SK-N-SH (cell line): ENCODE data around the gene RASAL3. TPM values are rescaled to one million over a fixed set of nuclear protein-coding genes. Genes with fewer than 3 reads are reported as not detected.
A peak's percentile ranks its signal among the peaks of the same experiment; 100 is the strongest.

Experiments
- CTCF ChIA-PET: fragments of 300-600, 350-600 bp; formaldehyde crosslinking; extraction: SDS; loops from one replicate; lab custom pipeline; 2021; lab: Yijun Ruan, JAX
- POLR2A ChIA-PET: fragments of 350-600 bp; sonication (Branson Sonifier 250); formaldehyde crosslinking; extraction: SDS; loops from one replicate; lab custom pipeline; 2020; ENCODE audit warnings: antibody characterized with exemption, inconsistent platforms; lab: Yijun Ruan, JAX
- DNase-seq: peaks from one replicate; pipeline ENCODE4 v3.0.0; 2012
- H2AFZ ChIP-seq: fragments of 200-600 bp; sonication (generic); 2 replicates; pipeline ENCODE4 v1.8.1; 2016; ENCODE audit warnings: antibody characterized with exemption, mild to moderate bottlenecking, low read depth
- H3F3A ChIP-seq: fragments of 200-600 bp; sonication (generic); replicated peaks from 2 replicates; pipeline ENCODE3; 2016; ENCODE audit warnings: antibody characterized with exemption, mild to moderate bottlenecking; ENCODE audit not compliant: insufficient read depth
- H3K27ac ChIP-seq, 2 experiments: fragments of 200-500 bp in 1 of 2; fragments of 200-600 bp in 1 of 2; sonication (Bioruptor generic) in 1 of 2; sonication (generic), shearing (Covaris generic) in 1 of 2; 2 replicates each; pipeline versions ENCODE4 v1.5.1 to v1.6.1; 2014 to 2016; ENCODE audit warnings: low read depth in 2 of 2, inconsistent platforms in 1 of 2, low read length in 1 of 2, mild to moderate bottlenecking in 1 of 2, mixed read lengths in 1 of 2
- H3K27me3 ChIP-seq: fragments of 200-600 bp; sonication (generic), shearing (Covaris generic); 2 replicates; pipeline ENCODE4 v1.6.1; 2016; ENCODE audit warnings: mixed run types; ENCODE audit not compliant: insufficient read depth
- H3K36me3 ChIP-seq, 2 experiments: fragments of 200-500 bp in 1 of 2; fragments of 200-600 bp in 1 of 2; sonication (Bioruptor generic) in 1 of 2; sonication (generic) in 1 of 2; replicated peaks in 1 of 2; 2 replicates each; pipeline versions ENCODE3 to v1.5.1; 2014 to 2016; ENCODE audit warnings: low read length in 1 of 2, mild to moderate bottlenecking in 1 of 2; ENCODE audit not compliant: insufficient read depth in 2 of 2, control insufficient read depth in 1 of 2
- H3K4me1 ChIP-seq, 2 experiments: fragments of 200-500 bp in 1 of 2; fragments of 200-600 bp in 1 of 2; sonication (Bioruptor generic) in 1 of 2; sonication (generic), shearing (Covaris generic) in 1 of 2; 2 replicates each; pipeline versions ENCODE4 v1.5.1 to v1.6.1; 2014 to 2016; ENCODE audit warnings: low read depth in 1 of 2, low read length in 1 of 2, mixed run types in 1 of 2; ENCODE audit not compliant: insufficient read depth in 2 of 2, control insufficient read depth in 1 of 2
- H3K4me2 ChIP-seq: fragments of 200-600 bp; sonication (generic), shearing (Covaris generic); 2 replicates; pipeline ENCODE4 v1.6.1; 2017; ENCODE audit warnings: mixed run types
- H3K4me3 ChIP-seq, 2 experiments: fragments of 200-500 bp in 1 of 2; fragments of 200-600 bp in 1 of 2; sonication (Bioruptor generic) in 1 of 2; sonication (generic), shearing (Covaris generic) in 1 of 2; 2 replicates each; pipeline versions ENCODE4 v1.5.1 to v1.8.1; 2014 to 2016; ENCODE audit warnings: low read depth in 2 of 2, inconsistent platforms in 1 of 2, low read length in 1 of 2, mild to moderate bottlenecking in 1 of 2, mixed read lengths in 1 of 2, moderate library complexity in 1 of 2
- H3K79me2 ChIP-seq: fragments of 200-600 bp; sonication (generic); 2 replicates; pipeline ENCODE4 v1.8.1; 2017; ENCODE audit warnings: mild to moderate bottlenecking; ENCODE audit not compliant: insufficient read depth
- H3K9ac ChIP-seq: fragments of 200-600 bp; sonication (generic); 2 replicates; pipeline ENCODE4 v1.6.1; 2017; ENCODE audit warnings: mixed run types
- H3K9me2 ChIP-seq: fragments of 200-600 bp; sonication (generic); 2 replicates; pipeline ENCODE4 v1.6.1; 2017; ENCODE audit warnings: mixed run types
- H3K9me3 ChIP-seq: fragments of 200-600 bp; sonication (generic); 2 replicates; pipeline ENCODE4 v1.6.1; 2017; ENCODE audit warnings: mixed run types, mild to moderate bottlenecking, moderate library complexity
- H4K20me1 ChIP-seq: fragments of 200-600 bp; sonication (generic); 2 replicates; pipeline ENCODE4 v1.6.1; 2017; ENCODE audit warnings: mild to moderate bottlenecking, mixed run types; ENCODE audit not compliant: insufficient read depth
- CTCF ChIP-seq: fragments of 200-600 bp; sonication (generic); IDR thresholded peaks from 2 replicates; pipeline ENCODE4 v1.6.1; 2017; ENCODE audit warnings: antibody characterized with exemption, mild to moderate bottlenecking, moderate library complexity
- ELF1 ChIP-seq: IDR thresholded peaks from 2 replicates; pipeline ENCODE4 v1.4.0; 2012
- EZH2phosphoT487 ChIP-seq: fragments of 200-600 bp; sonication (generic); IDR thresholded peaks from 2 replicates; pipeline ENCODE4 v1.6.1; 2017; ENCODE audit warnings: low read depth, mixed run types, mild to moderate bottlenecking, antibody characterized with exemption, moderate library complexity, borderline replicate concordance
- NRF1 ChIP-seq: IDR thresholded peaks from 2 replicates; pipeline ENCODE4 v1.6.1; 2012; ENCODE audit warnings: low read depth, mild to moderate bottlenecking, low read length
- RFX5 ChIP-seq: IDR thresholded peaks from 2 replicates; pipeline ENCODE4 v1.6.1; 2012; ENCODE audit warnings: mild to moderate bottlenecking, improper control_type of control experiment, low read length
- SMC3 ChIP-seq: IDR thresholded peaks from 2 replicates; pipeline ENCODE4 v1.6.1; 2012; ENCODE audit warnings: low read depth, low read length, improper control_type of control experiment
- USF1 ChIP-seq: IDR thresholded peaks from 2 replicates; pipeline ENCODE4 v1.4.0; 2012; ENCODE audit warnings: low read depth, borderline replicate concordance
- YY1 ChIP-seq: IDR thresholded peaks from 2 replicates; pipeline ENCODE4 v1.4.0; 2012; ENCODE audit warnings: low read depth, mild to moderate bottlenecking
- WGBS: methylation state at CpG from one replicate; pipeline ENCODE4 v1.1.6; 2017; ENCODE audit warnings: low lambda C conversion rate; 5-methylcytosine and 5-hydroxymethylcytosine counted together
- polyA plus RNA-seq, 3 experiments: library from polyadenylated mRNA; depleted of rRNA; stranded (reverse); fragments of >200 nt; gene quantifications; 2 replicates each; pipeline ENCODE4 v1.2.3, GENCODE V29; 2012
- TF ChIP-seq, protein P1 (sequence below): IDR thresholded peaks from 2 replicates; pipeline ENCODE4; 2012
- TF ChIP-seq, protein P2 (sequence below): IDR thresholded peaks from 2 replicates; pipeline ENCODE4 v1.4.0; 2012; ENCODE audit warnings: low read depth, borderline replicate concordance

The RASAL3 gene
- polyA plus RNA-seq, 1 of the 3 experiments (the other 2 are of a cell fraction): 0.02 TPM

GRCh38 chr19:15431396-15432017, 32.8 kb downstream of the RASAL3 start (continued):
- TF ChIP-seq RFX5 (no peak), CTCF (no peak), SMC3 (no peak), EZH2phosphoT487 (no peak), USF1 (no peak)

- WGBS: 88% methylated on average over 6 of the region's 10 CpGs
- Histone ChIP-seq H3K36me3 (peaks cover 12 to 42% of the 10 kb centered on the region in 2 experiments), H3K79me2 (peaks cover 42% of the 10 kb centered on the region), H3K4me2 (peak overlapping the region; percentile 94), H3K27me3 (no peaks in the 10 kb centered on the region), H3K9me2 (no peaks in the 10 kb centered on the region), H2AFZ (no peak overlapping the region), H3K27ac (no peak overlapping the region), H3K4me1 (peaks cover 5 to 28% of the 10 kb centered on the region in 2 experiments; a peak in 2 of 4 replicates), H3K4me3 (no peak overlapping the region; a peak in 1 of 4 replicates), H3K9me3 (no peaks in the 10 kb centered on the region)
- ChIA-PET POLR2A (no interaction called here), CTCF (interaction anchor here (3.9 kb wide), 1 partner anchor 11 kb away, joined by 12 read pairs; the partner anchor contains the start of gene AKAP8L)
- DNase-seq: no peak
- TF ChIP-seq ELF1: no peak
- TF ChIP-seq, protein P1, sequence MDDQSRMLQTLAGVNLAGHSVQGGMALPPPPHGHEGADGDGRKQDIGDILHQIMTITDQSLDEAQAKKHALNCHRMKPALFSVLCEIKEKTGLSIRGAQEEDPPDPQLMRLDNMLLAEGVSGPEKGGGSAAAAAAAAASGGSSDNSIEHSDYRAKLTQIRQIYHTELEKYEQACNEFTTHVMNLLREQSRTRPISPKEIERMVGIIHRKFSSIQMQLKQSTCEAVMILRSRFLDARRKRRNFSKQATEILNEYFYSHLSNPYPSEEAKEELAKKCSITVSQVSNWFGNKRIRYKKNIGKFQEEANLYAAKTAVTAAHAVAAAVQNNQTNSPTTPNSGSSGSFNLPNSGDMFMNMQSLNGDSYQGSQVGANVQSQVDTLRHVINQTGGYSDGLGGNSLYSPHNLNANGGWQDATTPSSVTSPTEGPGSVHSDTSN: no peak
- no peak for TF ChIP-seq CTCF
- TF ChIP-seq YY1: no peak
- no peak for TF ChIP-seq NRF1
- TF ChIP-seq, protein P2, sequence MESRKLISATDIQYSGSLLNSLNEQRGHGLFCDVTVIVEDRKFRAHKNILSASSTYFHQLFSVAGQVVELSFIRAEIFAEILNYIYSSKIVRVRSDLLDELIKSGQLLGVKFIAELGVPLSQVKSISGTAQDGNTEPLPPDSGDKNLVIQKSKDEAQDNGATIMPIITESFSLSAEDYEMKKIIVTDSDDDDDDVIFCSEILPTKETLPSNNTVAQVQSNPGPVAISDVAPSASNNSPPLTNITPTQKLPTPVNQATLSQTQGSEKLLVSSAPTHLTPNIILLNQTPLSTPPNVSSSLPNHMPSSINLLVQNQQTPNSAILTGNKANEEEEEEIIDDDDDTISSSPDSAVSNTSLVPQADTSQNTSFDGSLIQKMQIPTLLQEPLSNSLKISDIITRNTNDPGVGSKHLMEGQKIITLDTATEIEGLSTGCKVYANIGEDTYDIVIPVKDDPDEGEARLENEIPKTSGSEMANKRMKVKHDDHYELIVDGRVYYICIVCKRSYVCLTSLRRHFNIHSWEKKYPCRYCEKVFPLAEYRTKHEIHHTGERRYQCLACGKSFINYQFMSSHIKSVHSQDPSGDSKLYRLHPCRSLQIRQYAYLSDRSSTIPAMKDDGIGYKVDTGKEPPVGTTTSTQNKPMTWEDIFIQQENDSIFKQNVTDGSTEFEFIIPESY: no peak
- TF ChIP-seq, all 33 proteins: peak for 0
- Histone ChIP-seq H3F3A (no peaks in the 10 kb centered on the region), H3K9ac (no peak overlapping the region; the same call in 1 of the 2 replicates), H4K20me1 (peaks cover 17% of the 10 kb centered on the region; the same call in 1 of the 2 replicates)
Measured at GRCh38 chr19:15430526-15431120, 33.7 kb downstream of the RASAL3 start.
